Caco-2 (cell line): Measurements from ENCODE around the gene CSMD2. TPM values are rescaled to one million over a fixed set of nuclear protein-coding genes. Genes with fewer than 3 reads are reported as not detected.

Source experiments
- BruUV-seq: library from RNA; stranded (reverse); fragments of 400-500 nt; replicated peaks from 2 replicates; lab custom pipeline; 2021; lab: Mats Ljungman, UMichigan
- CTCF ChIA-PET: fragments of 300-600 bp; sonication (Branson Sonifier 250); formaldehyde crosslinking; loops from one replicate; lab custom pipeline; 2022; ENCODE audit warnings: antibody characterized with exemption; lab: Charles Lee
- POLR2A ChIA-PET: fragments of 300-600 bp; sonication (Branson Sonifier 250); formaldehyde crosslinking; loops from one replicate; lab custom pipeline; 2022; ENCODE audit warnings: antibody characterized with exemption; lab: Charles Lee
- DNase-seq, 2 experiments: peaks; one replicate each; pipeline versions ENCODE4 v3.0.0 to v3.0.0-alpha.2; 2020 to 2022
- H3K27me3 ChIP-seq: replicated peaks from 2 replicates; pipeline ENCODE4 v1.6.0; 2011; ENCODE audit warnings: low read length; ENCODE audit not compliant: control insufficient read depth, insufficient read depth
- H3K36me3 ChIP-seq: 2 replicates; pipeline ENCODE4 v1.5.1; 2011; ENCODE audit warnings: low read length; ENCODE audit not compliant: control insufficient read depth, insufficient read depth
- H3K4me1 ChIP-seq: fragments of 250-450 bp; sonication (Bioruptor Pico); 2 replicates; pipeline ENCODE4 v1.5.1; 2020; ENCODE audit warnings: mild to moderate bottlenecking
- H3K4me3 ChIP-seq: 2 replicates; pipeline ENCODE4 v1.5.1; 2011; ENCODE audit warnings: low read depth, mild to moderate bottlenecking, control low read depth, low read length
- H3K9me3 ChIP-seq: fragments of 250-450 bp; sonication (Bioruptor Pico); 2 replicates; pipeline ENCODE4 v1.5.1; 2020; ENCODE audit warnings: mild to moderate bottlenecking, moderate library complexity
- H3K27ac Mint-ChIP-seq: one replicate; pipeline ENCODE4 v1.8.0; 2022; ENCODE audit warnings: mixed read lengths; ENCODE audit not compliant: unreplicated experiment
- H3K27me3 Mint-ChIP-seq: one replicate; pipeline ENCODE4 v1.8.0; 2022; ENCODE audit warnings: mixed read lengths; ENCODE audit not compliant: insufficient read depth, unreplicated experiment
- H3K36me3 Mint-ChIP-seq: one replicate; pipeline ENCODE4 v1.8.0; 2022; ENCODE audit warnings: mild to moderate bottlenecking, mixed read lengths; ENCODE audit not compliant: insufficient read depth, unreplicated experiment
- H3K4me1 Mint-ChIP-seq: one replicate; pipeline ENCODE4 v1.8.0; 2022; ENCODE audit warnings: low read depth, mixed read lengths; ENCODE audit not compliant: unreplicated experiment
- H3K4me3 Mint-ChIP-seq: one replicate; pipeline ENCODE4 v1.8.0; 2022; ENCODE audit warnings: mild to moderate bottlenecking, moderate library complexity, mixed read lengths; ENCODE audit not compliant: unreplicated experiment
- H3K9me3 Mint-ChIP-seq: one replicate; pipeline ENCODE4 v1.8.0; 2022; ENCODE audit warnings: mixed read lengths; ENCODE audit not compliant: unreplicated experiment
- CTCF ChIP-seq, 2 experiments: fragments of 200-600 bp in 1 of 2; IDR thresholded peaks; 1 replicate in 1 of 2; 2 replicates in 1 of 2; pipeline versions ENCODE4 v1.5.1 to v1.8.0; 2011 to 2022; ENCODE audit warnings: antibody characterized with exemption in 1 of 2, control low read depth in 1 of 2, inconsistent platforms in 1 of 2, low read depth in 1 of 2, low read length in 1 of 2, mild to moderate bottlenecking in 1 of 2, moderate library complexity in 1 of 2; ENCODE audit not compliant: insufficient read depth in 1 of 2, severe bottlenecking in 1 of 2, unreplicated experiment in 1 of 2
- intact Hi-C: fragments of 100-400 bp; cut with micrococcal nuclease; formaldehyde crosslinking; loops from one replicate; pipeline ENCODE4 v1.10.0; 2022; ENCODE audit not compliant: unreplicated experiment
- total RNA-seq: library from RNA; stranded (reverse); gene quantifications from 2 replicates; pipeline ENCODE4 v1.2.3, GENCODE V29; 2022

CSMD2 gene
- total RNA-seq, 1 experiment from 2014 or later = not detected

GRCh38 chr1:33609739-33610138 lies 555.3 kb downstream of the CSMD2 start:
- CTCF ChIA-PET = interaction anchor here (0.6 kb wide), 1 partner anchor 294 kb away, joined by 4 read pairs; no protein-coding TSS in a partner anchor

DNA sequence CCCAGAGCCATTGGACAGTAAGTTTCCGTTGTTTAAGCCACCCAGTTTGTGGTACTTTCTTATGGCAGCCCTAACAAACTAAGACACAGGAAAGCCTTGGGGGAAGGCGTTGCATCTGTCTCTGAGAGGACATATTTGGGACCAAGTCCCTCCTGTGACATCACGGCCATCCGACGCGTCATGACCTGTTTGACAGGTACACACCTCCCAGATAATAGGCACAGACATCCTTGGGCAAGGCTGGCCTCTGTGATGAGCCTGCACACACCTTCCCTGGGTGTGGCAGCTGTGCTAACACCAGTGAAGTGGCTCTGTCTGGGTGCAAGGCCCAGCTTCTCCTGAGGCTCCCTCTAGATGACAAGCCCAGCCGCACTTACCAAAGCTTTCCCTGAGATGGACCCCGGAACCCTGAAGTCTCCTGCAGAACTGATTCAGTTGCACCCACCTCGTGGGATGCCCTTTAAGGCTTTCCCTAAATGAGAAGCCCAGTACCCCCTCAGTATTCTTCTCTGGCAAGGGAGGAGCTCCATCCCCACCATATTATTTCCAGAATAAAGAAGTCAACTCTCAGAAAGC lies 556.1 kb downstream of the CSMD2 start:
- intact Hi-C loops = no loop called here
- BruUV-seq = no TSS peak
- Histone ChIP-seq H3K4me1 (no peaks in the 10 kb centered on the region), H3K36me3 (no peaks in the 10 kb centered on the region), H3K4me3 (no peak overlapping the region), H3K27me3 (no peaks in the 10 kb centered on the region), H3K9me3 (no peaks in the 10 kb centered on the region)
- H3K27ac Mint-ChIP-seq = no peak overlapping the region
- ChIA-PET CTCF (no interaction called here), POLR2A (no interaction called here)
- no peak for TF ChIP-seq CTCF (IDR thresholded peaks at IDR 0.05; ENCODE audit: insufficient read depth in 1 of 2, low read depth in 1 of 2, low read length in 1 of 2, severe bottlenecking in 1 of 2, unreplicated experiment in 1 of 2)
- peaks cover 3% of the 10 kb centered on the region for H3K27me3 Mint-ChIP-seq
- H3K4me3 Mint-ChIP-seq = no peak overlapping the region
- H3K36me3 Mint-ChIP-seq = no peaks in the 10 kb centered on the region
- no peaks in the 10 kb centered on the region for H3K9me3 Mint-ChIP-seq
- H3K4me1 Mint-ChIP-seq = no peaks in the 10 kb centered on the region
- no peak for DNase-seq

More at GRCh38 chr1:33609739-33610138, 555.3 kb downstream of the CSMD2 start:
- Histone ChIP-seq H3K4me3 (no peak overlapping the region), H3K4me1 (no peaks in the 10 kb centered on the region), H3K27me3 (no peaks in the 10 kb centered on the region), H3K9me3 (no peaks in the 10 kb centered on the region), H3K36me3 (no peaks in the 10 kb centered on the region)
- Mint-ChIP-seq H3K27me3 (peaks cover 3% of the 10 kb centered on the region), H3K4me1 (no peaks in the 10 kb centered on the region), H3K9me3 (no peaks in the 10 kb centered on the region), H3K36me3 (no peaks in the 10 kb centered on the region), H3K4me3 (no peak overlapping the region), H3K27ac (no peak overlapping the region)
- no peak for TF ChIP-seq CTCF (IDR thresholded peaks at IDR 0.05; ENCODE audit: insufficient read depth in 1 of 2, low read depth in 1 of 2, low read length in 1 of 2, severe bottlenecking in 1 of 2, unreplicated experiment in 1 of 2)
- BruUV-seq = no TSS peak
- POLR2A ChIA-PET = no interaction called here
- intact Hi-C loops = loop anchor here (5.0 to 10.0 kb wide), 2 partner anchors 137 to 515 kb away; partner anchors contain the start of gene ZSCAN20
- no peak for DNase-seq

GRCh38 chr1:33607444-33608005 lies 557.5 kb downstream of the CSMD2 start:
- H3K27me3 Mint-ChIP-seq = peaks cover 3% of the 10 kb centered on the region

More at GRCh38 chr1:33607444-33608005, 557.5 kb downstream of the CSMD2 start:
- H3K4me1 ChIP-seq = no peaks in the 10 kb centered on the region
- Mint-ChIP-seq H3K9me3 (no peaks in the 10 kb centered on the region), H3K4me3 (no peak overlapping the region), H3K27ac (no peak overlapping the region), H3K4me1 (no peaks in the 10 kb centered on the region), H3K36me3 (no peaks in the 10 kb centered on the region)
- H3K9me3 ChIP-seq = no peaks in the 10 kb centered on the region
- no peak for DNase-seq
- H3K4me3 ChIP-seq = no peak overlapping the region
- intact Hi-C loops = no loop called here
- no peak for TF ChIP-seq CTCF (IDR thresholded peaks at IDR 0.05; ENCODE audit: insufficient read depth in 1 of 2, low read depth in 1 of 2, low read length in 1 of 2, severe bottlenecking in 1 of 2, unreplicated experiment in 1 of 2)
- no TSS peak for BruUV-seq
- H3K36me3 ChIP-seq = no peaks in the 10 kb centered on the region
- POLR2A ChIA-PET = no interaction called here
- CTCF ChIA-PET = no interaction called here
- H3K27me3 ChIP-seq = no peaks in the 10 kb centered on the region
